ENCODE results near the gene SLC29A3.

- no peak for TF ChIP-seq EZH2 (IDR thresholded peaks at IDR 0.05)
- no peak for TF ChIP-seq CTCF (IDR thresholded peaks at IDR 0.05 in 2 of 3, conservative IDR thresholded peaks at IDR 0.05 in 1 of 3; ENCODE audit: borderline replicate concordance in 1 of 3, insufficient read depth in 1 of 3, low read depth in 2 of 3, low read length in 2 of 3)
- TF ChIP-seq RAD21 (IDR thresholded peaks at IDR 0.05; ENCODE audit: low read depth): no peak
- TF ChIP-seq, protein P1, sequence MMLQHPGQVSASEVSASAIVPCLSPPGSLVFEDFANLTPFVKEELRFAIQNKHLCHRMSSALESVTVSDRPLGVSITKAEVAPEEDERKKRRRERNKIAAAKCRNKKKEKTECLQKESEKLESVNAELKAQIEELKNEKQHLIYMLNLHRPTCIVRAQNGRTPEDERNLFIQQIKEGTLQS (IDR thresholded peaks at IDR 0.05): no peak
- TF ChIP-seq POLR2A (IDR thresholded peaks at IDR 0.05; ENCODE audit: borderline replicate concordance, extremely low read depth, insufficient read depth, insufficient read length): no peak
These were observed 6.0 kb upstream of the SLC29A3 start for GRCh38 chr10:71312811-71313789.
